HG02763 (cell line): ENCODE measurements around the gene UNG.
"Not testable (repeated sequence)": the region's sequence is repeated elsewhere in the genome, so short reads cannot be mapped to it uniquely, and the experiment has no call there.

Source experiments
- ATAC-seq: cut with Tn5 transposase; IDR thresholded peaks from one replicate; pipeline ENCODE4 v1.9.1; 2021; ENCODE audit warnings: mild to moderate bottlenecking, moderate library complexity; ENCODE audit not compliant: unreplicated experiment

The UNG gene

DNA sequence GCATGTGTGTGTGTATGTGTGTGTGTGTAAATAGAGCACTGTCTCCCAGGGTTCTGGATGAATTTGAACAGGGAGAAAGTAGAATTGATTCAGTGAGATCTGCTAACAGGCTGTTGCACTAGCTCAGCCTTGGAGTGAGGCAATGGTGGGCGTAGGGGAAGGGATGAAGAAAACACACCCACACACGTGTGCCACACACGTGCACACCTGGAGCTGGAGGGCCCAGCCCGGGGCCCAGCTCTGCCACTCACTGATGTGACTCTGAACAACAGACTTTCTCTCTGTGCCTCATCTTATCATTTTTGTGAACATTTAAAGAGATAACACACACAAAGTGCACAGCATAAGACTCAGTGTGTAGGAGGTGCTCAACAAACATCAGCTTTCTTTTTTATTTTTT lies 23.2 kb downstream of the UNG start:
- ATAC-seq: no peak

- no peak for ATAC-seq
These were observed 24.0 kb downstream of the UNG start for GRCh38 chr12:109121346-109121880.

DNA sequence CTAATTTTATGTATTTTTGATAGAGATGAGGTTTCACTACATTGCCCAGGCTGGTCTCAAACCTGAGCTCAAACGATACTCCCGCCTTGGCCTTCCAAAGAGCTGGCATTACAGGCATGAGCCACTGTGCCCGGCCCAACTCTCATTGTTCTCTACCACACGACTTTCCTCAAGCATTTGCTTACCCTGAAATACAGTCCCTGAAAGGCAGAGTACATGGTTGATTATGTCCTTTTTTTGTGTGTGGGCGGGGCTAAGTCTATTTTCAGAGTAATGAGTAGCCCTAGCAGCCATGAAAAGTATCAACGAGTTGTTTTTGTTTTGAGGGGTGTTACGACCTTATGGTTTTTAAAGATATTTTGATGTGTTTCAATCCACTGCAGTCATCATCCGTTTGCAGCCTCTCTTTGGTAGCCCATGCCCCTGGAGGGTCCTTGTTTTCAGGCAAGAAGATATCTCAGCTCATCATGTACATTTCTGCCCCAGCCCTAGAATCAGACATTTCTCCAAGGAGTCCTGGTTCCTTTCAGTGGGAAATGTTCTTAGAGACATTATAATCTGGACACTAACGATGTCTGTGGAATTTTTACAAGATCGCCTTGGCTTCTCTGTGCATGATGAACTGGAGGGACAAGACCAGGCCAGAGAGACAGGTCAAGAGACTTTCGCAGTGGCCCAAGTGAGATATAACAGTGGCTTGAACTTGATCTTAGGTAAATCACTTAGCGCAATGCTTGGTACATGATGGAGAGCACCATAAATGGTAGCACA lies 27.7 kb downstream of the UNG start:
- no peak for ATAC-seq

DNA sequence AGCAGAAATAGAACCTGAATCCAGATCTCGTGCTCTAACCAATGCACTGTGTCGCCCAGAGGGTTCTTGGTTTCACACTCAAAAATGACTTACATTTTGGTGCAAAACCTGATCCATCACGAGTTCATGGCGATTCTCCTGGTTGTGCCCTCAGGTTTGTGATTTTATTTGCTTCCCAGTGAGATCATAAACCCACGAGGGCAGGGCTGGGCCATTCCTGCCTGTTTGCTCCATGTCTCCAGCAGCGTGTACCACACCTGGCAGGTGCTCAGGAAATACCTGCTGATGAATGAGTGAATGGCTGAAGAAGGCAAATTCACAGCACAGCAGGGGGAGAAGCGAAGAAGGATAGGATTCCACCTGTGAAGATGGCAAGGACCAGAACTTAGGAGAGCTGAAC lies 28.4 kb downstream of the UNG start:
- ATAC-seq: no peak

GRCh38 chr12:109126784-109127183 lies 29.4 kb downstream of the UNG start:
- no peak for ATAC-seq

- no peak for ATAC-seq
These were observed 30.3 kb downstream of the UNG start for GRCh38 chr12:109127533-109128242.

- ATAC-seq: no peak
These were observed 33.1 kb downstream of the UNG start for GRCh38 chr12:109130297-109131153.

DNA sequence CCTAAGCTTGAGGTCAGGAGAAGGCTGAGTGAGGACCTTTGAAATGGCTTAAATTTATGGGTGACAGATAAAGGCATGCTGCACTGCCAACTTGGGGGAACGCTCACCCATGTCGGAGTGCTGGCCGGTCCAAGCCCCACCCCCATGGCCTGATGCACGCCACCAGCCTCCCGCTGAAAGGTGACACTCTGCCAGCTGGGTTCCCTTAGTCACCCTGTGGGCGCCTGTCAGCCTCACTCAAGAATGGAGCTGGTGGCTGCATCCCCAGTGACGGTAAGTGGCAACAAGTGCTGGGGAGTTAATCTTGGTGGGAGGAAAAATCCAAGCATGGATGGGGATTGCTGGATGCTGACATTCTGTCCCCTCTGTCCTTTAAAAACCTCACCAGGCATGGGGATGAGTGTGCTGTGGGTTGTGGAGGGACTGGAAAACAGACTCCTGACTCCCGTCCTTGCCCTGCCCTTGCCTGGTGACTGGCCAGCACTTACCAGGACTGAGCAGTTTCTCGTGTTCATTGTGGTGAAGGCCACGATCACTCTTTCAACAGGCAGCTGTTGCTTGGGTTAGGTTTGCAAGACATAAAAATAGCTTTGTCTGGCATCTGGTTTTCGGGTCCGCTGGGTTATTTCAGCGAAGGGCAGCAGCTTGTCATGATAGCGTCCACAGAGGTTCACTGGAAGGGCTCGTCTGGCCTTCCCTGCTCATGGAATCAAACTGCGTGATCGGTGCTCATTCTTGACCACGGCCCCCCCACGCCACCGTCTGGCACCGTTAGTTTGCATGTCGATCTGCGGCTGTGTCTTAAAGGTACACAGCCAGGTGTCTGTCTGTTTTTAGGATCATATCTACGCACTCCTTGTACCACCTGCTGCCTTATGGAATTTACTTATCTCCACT lies 34.0 kb downstream of the UNG start:
- ATAC-seq: no peak

- no peak for ATAC-seq
These were observed 37.0 kb downstream of the UNG start for GRCh38 chr12:109134186-109134917.

DNA sequence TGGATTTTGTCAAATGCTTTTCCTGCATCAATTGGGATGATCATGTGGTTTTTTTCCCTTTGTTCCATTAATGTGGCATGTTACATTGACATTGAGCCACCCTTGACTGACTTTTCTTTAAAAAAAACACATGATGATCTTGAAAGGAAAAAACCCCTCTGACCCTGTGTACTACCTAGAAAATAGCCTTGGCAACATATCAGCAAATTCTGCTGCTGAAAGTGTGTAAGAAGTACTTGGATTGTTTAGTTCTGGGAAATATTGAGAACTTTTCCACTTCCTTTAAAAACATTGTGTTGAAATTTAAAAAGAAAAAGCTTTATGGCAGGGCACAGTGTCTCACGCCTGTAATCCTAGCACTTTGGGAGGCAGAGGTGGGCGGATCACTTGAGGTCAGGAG lies 39.7 kb downstream of the UNG start:
- ATAC-seq: no peak

DNA sequence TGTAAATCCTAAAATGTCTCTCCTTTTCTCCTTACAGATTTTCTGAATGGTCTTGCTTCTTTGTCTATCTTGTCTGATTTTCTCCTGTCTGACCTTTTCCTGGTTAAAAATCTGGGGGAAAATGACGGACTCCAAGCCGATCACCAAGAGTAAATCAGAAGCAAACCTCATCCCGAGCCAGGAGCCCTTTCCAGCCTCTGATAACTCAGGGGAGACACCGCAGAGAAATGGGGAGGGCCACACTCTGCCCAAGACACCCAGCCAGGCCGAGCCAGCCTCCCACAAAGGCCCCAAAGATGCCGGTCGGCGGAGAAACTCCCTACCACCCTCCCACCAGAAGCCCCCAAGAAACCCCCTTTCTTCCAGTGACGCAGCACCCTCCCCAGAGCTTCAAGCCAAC lies 42.0 kb downstream of the UNG start:
- no peak for ATAC-seq

DNA sequence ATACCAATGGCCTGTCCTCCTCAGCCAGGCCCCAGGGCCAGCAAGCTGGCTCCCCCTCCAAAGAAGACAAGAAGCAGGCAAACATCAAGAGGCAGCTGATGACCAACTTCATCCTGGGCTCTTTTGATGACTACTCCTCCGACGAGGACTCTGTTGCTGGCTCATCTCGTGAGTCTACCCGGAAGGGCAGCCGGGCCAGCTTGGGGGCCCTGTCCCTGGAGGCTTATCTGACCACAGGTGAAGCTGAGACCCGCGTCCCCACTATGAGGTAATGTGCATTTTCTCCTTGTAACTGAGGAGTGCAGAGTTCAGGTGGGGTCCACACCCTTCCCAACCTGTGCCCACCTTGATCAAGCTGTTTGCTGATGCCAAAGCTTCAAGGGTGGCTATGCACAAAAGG lies 42.4 kb downstream of the UNG start:
- no peak for ATAC-seq

DNA sequence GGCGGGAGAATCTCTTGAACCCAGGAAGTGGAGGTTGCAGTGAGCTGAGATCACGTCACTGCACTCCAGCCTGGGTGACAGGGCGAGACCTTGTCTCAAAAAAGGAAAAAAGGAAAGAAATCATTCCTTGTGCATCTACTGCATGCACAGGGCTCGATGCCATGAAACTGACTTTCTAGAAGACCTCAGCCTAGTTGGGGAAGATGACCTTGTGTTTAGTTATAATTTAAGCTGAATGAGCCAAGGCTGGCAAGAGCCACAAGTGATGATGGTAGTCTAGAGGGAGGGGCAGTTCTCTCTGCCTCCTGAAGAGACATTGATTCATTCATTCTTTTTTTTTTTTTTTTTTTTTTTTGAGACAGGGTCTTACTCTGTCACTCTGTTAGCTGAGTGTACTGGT lies 43.2 kb downstream of the UNG start:
- no peak for ATAC-seq

DNA sequence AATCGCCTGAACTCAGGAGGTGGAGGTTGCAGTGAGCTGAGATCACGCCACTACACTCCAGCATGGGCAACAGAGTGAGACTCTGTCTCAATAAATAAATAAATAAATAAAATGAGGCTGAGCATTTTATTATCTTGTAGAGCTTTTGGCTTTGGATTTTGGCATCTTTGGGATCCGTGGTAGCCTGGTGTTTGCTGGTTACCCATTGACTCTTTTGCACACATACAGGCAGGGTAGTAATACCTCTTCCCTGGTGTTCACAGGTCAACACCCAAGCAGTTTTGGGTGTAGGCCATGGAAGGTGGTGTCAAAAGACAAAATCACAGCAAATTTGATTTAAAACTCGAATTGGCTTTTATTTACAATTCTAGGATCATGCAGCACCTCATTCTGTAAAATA lies 46.8 kb downstream of the UNG start:
- ATAC-seq: no peak

GRCh38 chr12:109147126-109147525 lies 49.7 kb downstream of the UNG start:
- not testable (repeated sequence) for ATAC-seq

DNA sequence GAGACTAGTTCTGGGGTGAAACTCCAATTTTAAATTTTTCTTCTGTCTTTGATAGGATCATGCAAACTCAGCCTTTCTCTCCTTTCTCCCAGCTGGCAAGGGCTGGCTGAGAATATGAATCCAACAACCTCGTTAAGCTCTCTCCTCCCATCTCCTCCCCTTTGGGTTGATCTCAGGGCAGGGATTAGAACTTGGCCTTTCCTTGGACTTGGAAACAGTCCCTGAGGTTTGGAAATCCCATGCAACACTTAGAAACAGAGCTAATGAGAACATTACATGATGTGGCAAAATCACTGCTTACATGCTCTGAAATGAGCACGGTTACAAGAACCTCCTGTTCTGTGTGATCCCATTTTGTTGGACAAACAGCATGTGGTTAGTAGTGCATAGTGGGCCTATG lies 50.6 kb downstream of the UNG start:
- no peak for ATAC-seq

- ATAC-seq: no peak
These were observed 52.8 kb downstream of the UNG start for GRCh38 chr12:109150124-109150640.

- ATAC-seq: no peak
These were observed 54.1 kb downstream of the UNG start for GRCh38 chr12:109151457-109151856.

DNA sequence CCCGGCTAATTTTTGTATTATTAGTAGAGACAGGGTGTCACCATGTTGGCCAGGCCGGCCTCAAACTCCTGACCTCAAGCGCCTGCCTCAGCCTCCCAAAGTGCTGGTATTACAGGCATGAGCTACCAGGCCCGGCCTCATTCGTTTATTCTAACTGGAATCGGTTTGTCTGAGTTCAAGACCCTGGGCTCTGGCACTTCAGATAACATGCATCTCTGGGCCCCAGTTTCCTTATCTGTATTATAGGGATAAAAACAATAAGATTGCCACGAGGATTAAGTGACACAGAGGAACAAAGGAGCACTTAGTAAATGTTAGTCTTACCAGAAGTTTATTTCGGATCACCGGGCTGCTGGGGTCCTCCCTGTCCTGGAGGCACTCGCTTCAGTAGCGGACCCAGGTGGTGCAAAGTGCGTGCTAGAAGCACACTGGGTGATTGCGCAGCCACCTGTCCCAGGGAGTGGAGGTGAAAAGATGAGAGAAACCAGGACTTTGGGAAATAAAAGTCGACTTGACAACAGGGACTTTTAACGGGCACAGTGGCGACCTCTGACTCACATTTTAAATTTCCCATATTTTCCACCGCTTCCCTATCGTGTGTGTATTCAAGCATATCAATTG lies 56.5 kb downstream of the UNG start:
- no peak for ATAC-seq
